Keratinocyte (primary cell): ENCODE data around the gene WDR45B.

Experiments used
- EZH2 ChIP-seq: IDR thresholded peaks from one replicate; pipeline ENCODE4 v1.6.1; 2012; ENCODE audit warnings: inconsistent platforms, mild to moderate bottlenecking, low read length, moderate library complexity
- TF ChIP-seq, protein P1 (sequence below), 3 experiments: IDR thresholded peaks in 1 of 3; conservative IDR thresholded peaks in 1 of 3; optimal IDR thresholded peaks in 1 of 3; 2 replicates in 2 of 3; 3 replicates in 1 of 3; pipeline versions ENCODE3 to v1.5.1; 2011; ENCODE audit warnings: low read length in 3 of 3, mild to moderate bottlenecking in 3 of 3, moderate library complexity in 2 of 3, control low read depth in 1 of 3, inconsistent platforms in 1 of 3; ENCODE audit not compliant: insufficient read depth in 2 of 3; ENCODE audit errors: extremely low read depth in 1 of 3

DNA sequence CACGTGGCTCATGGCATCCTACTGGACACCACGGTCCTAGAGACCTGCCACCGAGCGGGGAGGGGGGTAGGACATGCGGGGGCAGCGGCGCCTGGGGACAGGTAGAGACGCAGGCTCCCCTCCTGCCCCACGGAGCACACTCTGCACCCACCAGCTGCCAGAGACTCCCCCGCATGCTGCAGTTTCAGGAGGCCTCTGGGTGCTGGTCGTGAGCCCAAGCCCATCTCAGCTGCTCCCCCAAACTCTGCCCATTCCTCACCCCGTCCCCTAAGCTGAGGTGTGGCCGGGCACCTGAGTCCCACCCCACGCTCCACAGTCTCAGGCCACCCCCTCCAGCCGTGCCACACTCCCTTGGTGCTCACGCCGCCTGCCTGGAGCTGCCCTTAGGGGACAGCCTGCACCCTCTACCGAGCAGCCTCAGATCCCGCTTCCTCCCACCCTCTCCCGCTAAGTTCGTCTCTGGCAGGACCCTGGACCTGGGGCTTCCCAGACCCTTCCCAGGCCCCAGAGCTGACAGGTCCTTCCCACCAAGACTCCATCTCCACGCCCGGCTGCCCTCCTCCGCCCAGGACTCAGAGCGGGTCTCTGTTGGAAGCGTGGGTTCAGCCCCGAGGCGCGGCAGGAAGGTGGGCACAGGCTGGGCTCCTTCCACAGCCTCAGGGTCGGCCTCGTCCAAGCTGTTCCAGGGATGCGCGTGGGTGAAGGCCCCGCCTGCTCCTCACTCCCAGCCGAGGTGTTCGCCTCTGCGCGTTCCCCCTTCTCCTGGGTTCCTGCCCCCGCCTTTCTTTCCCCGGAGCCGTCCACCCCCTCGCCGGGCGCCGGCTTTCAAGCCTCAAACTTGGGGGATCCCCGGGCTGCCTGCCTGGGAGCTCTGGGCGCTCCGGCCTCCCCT lies 48.9 kb upstream of the WDR45B start:
- TF ChIP-seq, protein P1, sequence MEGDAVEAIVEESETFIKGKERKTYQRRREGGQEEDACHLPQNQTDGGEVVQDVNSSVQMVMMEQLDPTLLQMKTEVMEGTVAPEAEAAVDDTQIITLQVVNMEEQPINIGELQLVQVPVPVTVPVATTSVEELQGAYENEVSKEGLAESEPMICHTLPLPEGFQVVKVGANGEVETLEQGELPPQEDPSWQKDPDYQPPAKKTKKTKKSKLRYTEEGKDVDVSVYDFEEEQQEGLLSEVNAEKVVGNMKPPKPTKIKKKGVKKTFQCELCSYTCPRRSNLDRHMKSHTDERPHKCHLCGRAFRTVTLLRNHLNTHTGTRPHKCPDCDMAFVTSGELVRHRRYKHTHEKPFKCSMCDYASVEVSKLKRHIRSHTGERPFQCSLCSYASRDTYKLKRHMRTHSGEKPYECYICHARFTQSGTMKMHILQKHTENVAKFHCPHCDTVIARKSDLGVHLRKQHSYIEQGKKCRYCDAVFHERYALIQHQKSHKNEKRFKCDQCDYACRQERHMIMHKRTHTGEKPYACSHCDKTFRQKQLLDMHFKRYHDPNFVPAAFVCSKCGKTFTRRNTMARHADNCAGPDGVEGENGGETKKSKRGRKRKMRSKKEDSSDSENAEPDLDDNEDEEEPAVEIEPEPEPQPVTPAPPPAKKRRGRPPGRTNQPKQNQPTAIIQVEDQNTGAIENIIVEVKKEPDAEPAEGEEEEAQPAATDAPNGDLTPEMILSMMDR (optimal IDR thresholded peaks at IDR 0.05 in 1 of 3, IDR thresholded peaks at IDR 0.05 in 1 of 3, conservative IDR thresholded peaks at IDR 0.05 in 1 of 3; ENCODE audit: extremely low read depth in 1 of 3, insufficient read depth in 2 of 3, low read length in 3 of 3), result no peak
- TF ChIP-seq EZH2, result no peak
